Ovary (tissue), 9 donors: ENCODE results near the gene ACTR1A. TPM values are rescaled to one million over a fixed set of nuclear protein-coding genes. Genes with fewer than 3 reads are reported as not detected.

ENCODE experiments used
- DNase-seq, 5 donors: peaks; one replicate each; pipeline ENCODE4 v3.0.0-alpha.2; 2019 to 2020
- H3K27ac ChIP-seq, 2 donors: fragments of 200-600 bp; one replicate each; pipeline versions ENCODE4 v1.5.1 to v1.8.0; 2019 to 2022
- H3K27me3 ChIP-seq: fragments of 200-600 bp; one replicate; pipeline ENCODE4 v1.8.0; 2022
- H3K36me3 ChIP-seq: fragments of 200-600 bp; sonication (generic); one replicate; pipeline ENCODE4 v1.5.1; 2019
- H3K4me1 ChIP-seq: one replicate; pipeline ENCODE4 v1.8.1; 2013; ENCODE audit warnings: mild to moderate bottlenecking, moderate library complexity; ENCODE audit not compliant: insufficient read depth
- H3K4me3 ChIP-seq: fragments of 200-600 bp; sonication (generic); one replicate; pipeline ENCODE4 v1.5.1; 2017
- H3K9me3 ChIP-seq, 2 donors: fragments of 200-600 bp in 1 of 2; sonication (generic) in 1 of 2; one replicate each; pipeline versions ENCODE4 v1.5.1 to v1.8.1; 2013 to 2019; ENCODE audit warnings: mild to moderate bottlenecking in 1 of 2, moderate library complexity in 1 of 2
- EP300 ChIP-seq: sonication (generic); formaldehyde crosslinking; IDR thresholded peaks from one replicate; pipeline ENCODE4 v1.6.1; 2017; ENCODE audit warnings: antibody characterized with exemption
- POLR2A ChIP-seq: fragments of 450-650 bp; IDR thresholded peaks from one replicate; pipeline ENCODE4 v1.6.1; 2017; ENCODE audit warnings: antibody characterized with exemption, mild to moderate bottlenecking, moderate library complexity
- WGBS, 3 donors: extraction: QIAGEN DNeasy Blood & Tissue Kit in 1 of 3; methylation state at CpG; one replicate each; pipeline versions ENCODE4 v1.1.5 to v1.1.7; 2013 to 2017; 5-methylcytosine and 5-hydroxymethylcytosine counted together
- intact Hi-C, 4 donors: fragments of 100-400 bp; cut with DNase I; formaldehyde crosslinking; loops; one replicate each; pipeline versions ENCODE4 v1.11.0 to v1.15.1; 2022 to 2023
- polyA plus RNA-seq, 2 donors: library from polyadenylated mRNA; stranded (reverse); fragments of 200-250 nt in 1 of 2; fragments of 350-450 nt in 1 of 2; fragmentation: Illumina TruSeq in 1 of 2; extraction: RNeasy Lipid Tissue Mini Kit (QIAGEN cat#74804) in 1 of 2; gene quantifications; one replicate each; pipeline ENCODE4 v1.2.3, GENCODE V29; 2013 to 2014
- total RNA-seq, 7 donors: library from RNA; depleted of rRNA in 2 of 7; stranded (reverse); fragments of >200 nt in 2 of 7; fragmentation: NEBNext Ultra II Directional in 3 of 7; extraction: Animal tissue kit (Norgen Biotek cat#: 25700) in 3 of 7; gene quantifications; one replicate each; pipeline versions ENCODE4 v1.1.0 to v1.2.4, GENCODE V29; 2016 to 2023
- TF ChIP-seq, protein P1 (sequence below), 3 donors: fragments of 450-650 bp in 2 of 3; fragments of 200-600 bp in 1 of 3; IDR thresholded peaks; one replicate each; pipeline versions ENCODE4 v1.5.1 to v1.8.0; 2016 to 2022; ENCODE audit warnings: antibody characterized with exemption in 3 of 3, mild to moderate bottlenecking in 1 of 3
- donor health status: DM: no; HTN: no; CAD: no; lungs with moderate emphysema.
- donor health status: DM: no; HTN: no; CAD: no.
- donor health status: Bipolar disorder and iron deficiency.
- donor health status: DM: yes; HTN: yes; CAD: no.
- donor health status: DM: no; HTN: no; CAD: no.
- donor health status: DM: yes; HTN: yes; CAD: no.

The ACTR1A gene
- total and polyA plus RNA-seq, 9 donors = 38.0 to 83.6 (median 60.1) TPM

DNA sequence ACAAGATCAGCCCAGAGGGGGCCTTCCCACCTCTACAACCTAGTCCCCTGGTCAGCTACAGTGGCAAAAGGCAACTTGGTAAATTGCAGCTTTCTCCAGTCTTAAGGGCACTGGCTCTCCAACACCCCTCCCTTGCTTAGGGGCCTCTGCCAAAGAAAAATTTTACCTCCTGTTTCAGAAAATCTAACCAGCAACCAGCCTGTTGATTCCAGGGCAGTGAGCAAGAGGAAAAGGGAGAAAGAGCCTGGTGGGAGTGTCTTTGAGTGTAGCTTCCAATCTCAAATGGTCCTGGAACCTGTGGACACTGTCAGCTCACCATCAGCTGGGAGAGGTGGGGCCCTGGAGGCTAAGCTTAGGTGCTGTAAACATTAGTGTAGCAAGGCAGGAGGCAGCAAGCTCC is 22.9 kb downstream of the ACTR1A start:
- TF ChIP-seq POLR2A (no peak), EP300 (no peak)
- TF ChIP-seq, protein P1, sequence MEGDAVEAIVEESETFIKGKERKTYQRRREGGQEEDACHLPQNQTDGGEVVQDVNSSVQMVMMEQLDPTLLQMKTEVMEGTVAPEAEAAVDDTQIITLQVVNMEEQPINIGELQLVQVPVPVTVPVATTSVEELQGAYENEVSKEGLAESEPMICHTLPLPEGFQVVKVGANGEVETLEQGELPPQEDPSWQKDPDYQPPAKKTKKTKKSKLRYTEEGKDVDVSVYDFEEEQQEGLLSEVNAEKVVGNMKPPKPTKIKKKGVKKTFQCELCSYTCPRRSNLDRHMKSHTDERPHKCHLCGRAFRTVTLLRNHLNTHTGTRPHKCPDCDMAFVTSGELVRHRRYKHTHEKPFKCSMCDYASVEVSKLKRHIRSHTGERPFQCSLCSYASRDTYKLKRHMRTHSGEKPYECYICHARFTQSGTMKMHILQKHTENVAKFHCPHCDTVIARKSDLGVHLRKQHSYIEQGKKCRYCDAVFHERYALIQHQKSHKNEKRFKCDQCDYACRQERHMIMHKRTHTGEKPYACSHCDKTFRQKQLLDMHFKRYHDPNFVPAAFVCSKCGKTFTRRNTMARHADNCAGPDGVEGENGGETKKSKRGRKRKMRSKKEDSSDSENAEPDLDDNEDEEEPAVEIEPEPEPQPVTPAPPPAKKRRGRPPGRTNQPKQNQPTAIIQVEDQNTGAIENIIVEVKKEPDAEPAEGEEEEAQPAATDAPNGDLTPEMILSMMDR (IDR thresholded peaks at IDR 0.05) = no peak
- Histone ChIP-seq H3K4me3 (no peak overlapping the region), H3K4me1 (no peaks in the 10 kb centered on the region), H3K9me3 (no peaks in the 10 kb centered on the region), H3K27me3 (no peaks in the 10 kb centered on the region), H3K27ac (no peak overlapping the region), H3K36me3 (no peaks in the 10 kb centered on the region)
- intact Hi-C loops = loop anchor here in 2 of 4 donors (5.0 to 10.0 kb wide), 3 partner anchors 82 to 245 kb away; partner anchors contain the start of gene NFKB2 (in 1 of the 2)
- no peak for DNase-seq

- DNase-seq = no peak
- Histone ChIP-seq H3K4me1 (no peaks in the 10 kb centered on the region), H3K9me3 (no peaks in the 10 kb centered on the region), H3K27me3 (no peaks in the 10 kb centered on the region), H3K4me3 (no peak overlapping the region), H3K36me3 (no peaks in the 10 kb centered on the region), H3K27ac (no peak overlapping the region)
- intact Hi-C loops = loop anchor here in 2 of 4 donors (10.0 kb wide), 2 partner anchors 92 to 242 kb away; no protein-coding TSS in a partner anchor
- WGBS, 3 donors = 54 to 63% (median 56%) methylated on average over 9 of the region's 9 CpGs
- no peak for TF ChIP-seq POLR2A
- TF ChIP-seq EP300 = no peak
- TF ChIP-seq, protein P1 (IDR thresholded peaks at IDR 0.05) = no peak
Measured at GRCh38 chr10:102476466-102477141, 25.9 kb downstream of the ACTR1A start.

DNA sequence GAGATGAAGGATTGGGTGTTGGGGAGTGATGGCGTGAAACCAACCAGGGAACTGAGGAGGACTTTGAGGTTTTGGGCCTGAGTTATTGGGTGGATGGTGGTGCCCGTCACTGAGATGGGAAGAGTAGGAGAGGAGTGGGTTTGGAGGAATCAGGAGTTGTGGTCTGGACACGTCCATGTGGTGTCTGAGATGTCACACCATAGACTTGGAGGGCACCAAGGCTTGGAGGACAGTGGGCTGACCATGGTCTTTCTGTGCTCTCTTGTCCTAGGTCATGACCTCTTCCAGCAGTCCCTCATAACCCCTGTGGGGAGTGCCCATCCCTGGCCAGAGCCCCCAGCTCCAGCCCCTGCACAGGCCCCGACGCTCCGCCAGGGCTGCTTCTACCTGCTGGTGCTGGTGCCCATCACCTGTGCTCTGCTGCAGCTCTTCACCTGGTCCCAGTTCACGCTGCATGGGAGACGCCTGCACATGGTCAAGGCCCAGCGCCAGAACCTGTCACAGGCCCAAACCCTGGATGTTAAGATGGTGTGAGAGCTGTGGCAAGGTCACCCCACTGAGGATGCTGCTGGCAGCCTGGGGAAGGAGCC is 27.0 kb downstream of the ACTR1A start:
- no peak for DNase-seq
- WGBS, 3 donors = 78 to 84% (median 83%) methylated on average over 9 of the region's 9 CpGs
- Histone ChIP-seq H3K27ac (no peak overlapping the region), H3K36me3 (no peaks in the 10 kb centered on the region), H3K27me3 (no peaks in the 10 kb centered on the region), H3K4me1 (no peaks in the 10 kb centered on the region), H3K9me3 (no peaks in the 10 kb centered on the region), H3K4me3 (no peak overlapping the region)
- intact Hi-C loops = loop anchor here in 2 of 4 donors (10.0 kb wide), 2 partner anchors 91 to 241 kb away; no protein-coding TSS in a partner anchor
- TF ChIP-seq POLR2A (no peak), EP300 (no peak)
- TF ChIP-seq, protein P1 (IDR thresholded peaks at IDR 0.05) = no peak

DNA sequence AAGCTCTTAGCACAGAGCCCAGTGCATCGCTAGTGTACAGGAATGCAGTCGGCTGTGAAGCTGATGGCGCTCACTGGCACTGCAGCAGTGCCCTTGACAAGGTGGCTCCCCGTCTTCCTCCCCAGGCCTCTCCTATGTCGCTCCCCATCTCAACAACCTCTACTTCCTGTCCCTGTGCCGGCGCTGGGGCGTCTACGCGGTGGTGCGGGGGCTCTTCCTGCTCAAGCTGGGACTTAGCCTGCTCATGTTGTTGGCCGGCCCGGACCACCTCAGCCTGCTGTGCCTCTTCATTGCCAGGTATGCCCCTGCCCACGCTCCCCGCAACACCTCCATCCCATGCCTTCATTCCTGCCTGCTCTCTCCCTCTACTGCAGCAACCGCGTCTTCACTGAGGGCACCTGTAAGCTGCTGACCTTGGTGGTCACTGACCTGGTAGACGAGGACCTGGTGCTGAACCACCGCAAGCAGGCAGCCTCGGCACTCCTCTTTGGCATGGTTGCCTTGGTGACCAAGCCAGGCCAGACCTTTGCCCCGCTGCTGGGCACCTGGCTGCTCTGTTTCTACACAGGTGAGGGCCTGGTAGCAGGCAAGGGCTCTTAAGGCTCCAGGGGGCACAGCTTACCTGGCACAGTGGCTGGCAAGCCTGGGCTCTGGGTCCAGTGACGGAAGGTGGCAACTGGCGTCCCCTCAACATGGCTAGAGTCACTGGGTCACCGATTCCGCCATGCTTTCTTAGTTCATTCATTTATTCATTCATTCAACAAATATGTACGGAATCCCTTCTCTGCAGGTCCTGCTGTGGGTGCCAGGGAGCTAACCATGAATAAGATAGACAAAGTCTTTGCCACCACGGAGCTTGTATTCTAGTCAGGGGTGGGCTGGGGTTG is 28.8 kb downstream of the ACTR1A start:
- no peak for DNase-seq
- Histone ChIP-seq H3K27ac (no peak overlapping the region), H3K36me3 (no peaks in the 10 kb centered on the region), H3K4me1 (no peaks in the 10 kb centered on the region), H3K9me3 (no peaks in the 10 kb centered on the region), H3K4me3 (no peak overlapping the region), H3K27me3 (no peaks in the 10 kb centered on the region)
- intact Hi-C loops = loop anchor here in 2 of 4 donors (10.0 kb wide), 2 partner anchors 89 to 239 kb away; no protein-coding TSS in a partner anchor
- WGBS, 3 donors = 78 to 85% (median 80%) methylated on average over 26 to 27 of the region's 27 CpGs
- TF ChIP-seq POLR2A = no peak
- TF ChIP-seq, protein P1 (IDR thresholded peaks at IDR 0.05) = no peak
- no peak for TF ChIP-seq EP300
